Ramos (cell line): Measurements from ENCODE around the gene GPR179.
"Not testable (repeated sequence)": the region's sequence is repeated elsewhere in the genome, so short reads cannot be mapped to it uniquely, and the experiment has no call there.

Experiments used
- in situ Hi-C: fragments of 300-500 bp; cut with MboI; formaldehyde crosslinking; loops from one replicate; pipeline ENCODE4 v1.14.3; 2022; ENCODE audit warnings: low sequenced_read_pairs; ENCODE audit not compliant: unreplicated experiment

Gene GPR179

GRCh38 chr17:38325221-38325851, 18.4 kb downstream of the GPR179 start:
- in situ Hi-C loops: no loop called here

- in situ Hi-C loops: no loop called here
Measured at GRCh38 chr17:38324772-38325171, 19.0 kb downstream of the GPR179 start.

GRCh38 chr17:38324141-38324697, 19.5 kb downstream of the GPR179 start:
- in situ Hi-C loops: no loop called here

- in situ Hi-C loops: no loop called here
Measured at GRCh38 chr17:38322897-38323296, 20.9 kb downstream of the GPR179 start.

- in situ Hi-C loops: no loop called here
Measured at GRCh38 chr17:38322156-38322779, 21.5 kb downstream of the GPR179 start.

GRCh38 chr17:38320482-38320881, 23.3 kb downstream of the GPR179 start:
- in situ Hi-C loops: no loop called here

- in situ Hi-C loops: no loop called here
Measured at GRCh38 chr17:38317081-38317480, 26.7 kb downstream of the GPR179 start.

- in situ Hi-C loops: no loop called here
Measured at GRCh38 chr17:38315497-38315896, 28.3 kb downstream of the GPR179 start.

- in situ Hi-C loops: not testable (repeated sequence)
Measured at GRCh38 chr17:38296834-38297517, 46.8 kb downstream of the GPR179 start, which contains the start of gene MRPL45. Gene MRPL45, plus strand, starts transcription at chr17:38297168. Its CDS starts 16 bp downstream, at chr17:38297184.

GRCh38 chr17:38295602-38296365, 48.0 kb downstream of the GPR179 start:
- in situ Hi-C loops: not testable (repeated sequence)

- in situ Hi-C loops: not testable (repeated sequence)
Measured at GRCh38 chr17:38289760-38290159, 54.0 kb downstream of the GPR179 start.

GRCh38 chr17:38288217-38288827, 55.4 kb downstream of the GPR179 start:
- in situ Hi-C loops: not testable (repeated sequence)

- in situ Hi-C loops: not testable (repeated sequence)
Measured at GRCh38 chr17:38286501-38287091, 57.2 kb downstream of the GPR179 start.

GRCh38 chr17:38285994-38286393, 57.8 kb downstream of the GPR179 start:
- in situ Hi-C loops: not testable (repeated sequence)
